ENCODE measurements around the gene LRRC27. TPM values are rescaled to one million over a fixed set of nuclear protein-coding genes. Genes with fewer than 3 reads are reported as not detected.
"Not testable (repeated sequence)": the region's sequence is repeated elsewhere in the genome, so short reads cannot be mapped to it uniquely, and the experiment has no call there.

The LRRC27 gene
- total RNA-seq, 6 donors from 2014 or later = 7.4 to 110 (median 15.1) TPM

- TF ChIP-seq POLR2AphosphoS5 (IDR thresholded peaks at IDR 0.05) (no peak), CTCF (IDR thresholded peaks at IDR 0.05) (no peak), EP300 (IDR thresholded peaks at IDR 0.05) (no peak), POLR2A (IDR thresholded peaks at IDR 0.05) (no peak)
- Histone ChIP-seq H3K9me3 (no peaks in the 10 kb centered on the region), H3K27me3 (no peaks in the 10 kb centered on the region), H3K4me1 (peaks cover 14 to 20% (median 18%) of the 10 kb centered on the region in 4 donors), H3K36me3 (no peaks in the 10 kb centered on the region), H3K4me3 (no peak overlapping the region), H3K27ac (no peak overlapping the region)
- no peak for ATAC-seq (ENCODE audit: low FRiP score in 2 of 2)
- WGBS, 2 donors = 74 to 93% methylated on average over 3 to 9 of the region's 9 CpGs
- no peak for DNase-seq
Measured at GRCh38 chr10:132386419-132386831, 54.4 kb downstream of the LRRC27 start.

GRCh38 chr10:132386896-132387295 is 54.9 kb downstream of the LRRC27 start:
- whole genome bisulfite sequencing, 2 donors = 63% methylated on average over 1 of the region's 1 CpG; no CpG with 5 or more reads in 1 of the 2 donors

GRCh38 chr10:132387764-132388210 is 55.8 kb downstream of the LRRC27 start:
- 2 to 5% methylated on average over 4 to 12 of the region's 26 CpGs for WGBS, 2 donors
- Histone ChIP-seq H3K9me3 (no peaks in the 10 kb centered on the region), H3K27me3 (no peaks in the 10 kb centered on the region), H3K4me3 (peak overlapping the region in 2 of 4 donors; percentile 11 to 27), H3K27ac (peak overlapping the region in 2 of 4 donors; percentile 38 to 61), H3K36me3 (no peaks in the 10 kb centered on the region), H3K4me1 (peaks cover 14 to 20% (median 18%) of the 10 kb centered on the region in 4 donors)
- DNase-seq = peak; percentile 79 to 95
- peak; percentile 60 to 83 for ATAC-seq (ENCODE audit: low FRiP score in 2 of 2)
- TF ChIP-seq CTCF (IDR thresholded peaks at IDR 0.05) = peak; percentile 49 to 89 (median 84)
- no peak for TF ChIP-seq POLR2AphosphoS5 (IDR thresholded peaks at IDR 0.05)
- TF ChIP-seq POLR2A (IDR thresholded peaks at IDR 0.05) = peak in 1 of 4 donors; percentile 30
- TF ChIP-seq EP300 (IDR thresholded peaks at IDR 0.05) = no peak

More at GRCh38 chr10:132386896-132387295, 54.9 kb downstream of the LRRC27 start:
- peak in 1 of 2 donors; percentile 12 for DNase-seq
- H3K27ac ChIP-seq; H3K36me3 ChIP-seq; H3K4me3 ChIP-seq; H3K27me3 ChIP-seq; H3K9me3 ChIP-seq; ATAC-seq (ENCODE audit: low FRiP score in 2 of 2): not testable (repeated sequence)
- H3K4me1 ChIP-seq = peaks cover 14 to 20% (median 18%) of the 10 kb centered on the region in 4 donors

GRCh38 chr10:132388891-132389432 is 57.0 kb downstream of the LRRC27 start:
- ATAC-seq (ENCODE audit: low FRiP score in 2 of 2) (peak; percentile 12 to 47), DNase-seq (peak; percentile 48 to 88)
- Histone ChIP-seq H3K27me3 (no peaks in the 10 kb centered on the region), H3K27ac (peak overlapping the region in 1 of 4 donors; percentile 35), H3K4me3 (no peak overlapping the region), H3K9me3 (no peaks in the 10 kb centered on the region), H3K4me1 (peaks cover 14 to 20% (median 18%) of the 10 kb centered on the region in 4 donors), H3K36me3 (no peaks in the 10 kb centered on the region)
- WGBS, 2 donors = 39% methylated on average over 11 of the region's 22 CpGs; no CpG with 5 or more reads in 1 of the 2 donors
- TF ChIP-seq EP300 (IDR thresholded peaks at IDR 0.05) = no peak

GRCh38 chr10:132389433-132390169 is 57.6 kb downstream of the LRRC27 start:
- Histone ChIP-seq H3K27ac (peak overlapping the region in 1 of 4 donors; percentile 35), H3K4me1 (peaks cover 14 to 20% (median 19%) of the 10 kb centered on the region in 4 donors), H3K4me3 (no peak overlapping the region), H3K36me3 (no peaks in the 10 kb centered on the region), H3K27me3 (no peaks in the 10 kb centered on the region), H3K9me3 (no peaks in the 10 kb centered on the region)
- no peak for TF ChIP-seq POLR2AphosphoS5 (IDR thresholded peaks at IDR 0.05)
- TF ChIP-seq EP300 (IDR thresholded peaks at IDR 0.05) = no peak
- TF ChIP-seq POLR2A (IDR thresholded peaks at IDR 0.05) = no peak
- TF ChIP-seq CTCF (IDR thresholded peaks at IDR 0.05) = no peak
- ATAC-seq (ENCODE audit: low FRiP score in 2 of 2) (peak in 1 of 2 donors; percentile 1), DNase-seq (peak; percentile 19 to 69)
- 69 to 89% methylated on average over 4 to 11 of the region's 16 CpGs for WGBS, 2 donors
